Hippocampal formation (tissue), 2 donors: Measurements from ENCODE around the gene HDAC6.
"Not testable (repeated sequence)": the region's sequence is repeated elsewhere in the genome, so short reads cannot be mapped to it uniquely, and the experiment has no call there.

Experiments used
- DNase-seq, 2 donors: peaks; one replicate each; lab custom pipeline; 2025; lab: John Stamatoyannopoulos, UW

HDAC6 gene

GRCh38 chrX:48789366-48790220, 12.3 kb upstream of the HDAC6 start:
- no peak for DNase-seq

GRCh38 chrX:48790477-48790876, 11.4 kb upstream of the HDAC6 start:
- DNase-seq: no peak

GRCh38 chrX:48791063-48791820, 10.6 kb upstream of the HDAC6 start:
- no peak for DNase-seq

- no peak for DNase-seq
These were observed 9.6 kb upstream of the HDAC6 start for GRCh38 chrX:48792219-48792618.

GRCh38 chrX:48793935-48794334, 7.9 kb upstream of the HDAC6 start:
- no peak for DNase-seq

GRCh38 chrX:48794340-48794910, 7.4 kb upstream of the HDAC6 start:
- no peak for DNase-seq

GRCh38 chrX:48794911-48795515, 6.9 kb upstream of the HDAC6 start:
- DNase-seq: no peak

GRCh38 chrX:48798318-48798717, 3.5 kb upstream of the HDAC6 start:
- DNase-seq: no peak

GRCh38 chrX:48800574-48801279, 1.1 kb upstream of the HDAC6 start:
- DNase-seq: no peak

- no peak for DNase-seq
These were observed 430 bp downstream of the HDAC6 start for GRCh38 chrX:48802089-48802904.

- no peak for DNase-seq
These were observed 986 bp downstream of the HDAC6 start for GRCh38 chrX:48802905-48803200.

- no peak for DNase-seq
These were observed 4.2 kb downstream of the HDAC6 start for GRCh38 chrX:48806081-48806480.

GRCh38 chrX:48813644-48814043, 11.8 kb downstream of the HDAC6 start:
- DNase-seq: no peak

- DNase-seq: no peak
These were observed 12.9 kb downstream of the HDAC6 start for GRCh38 chrX:48814722-48815121.

- no peak for DNase-seq
These were observed 13.4 kb downstream of the HDAC6 start for GRCh38 chrX:48815266-48815665.

- DNase-seq: no peak
These were observed 14.3 kb downstream of the HDAC6 start for GRCh38 chrX:48816014-48816810.

- no peak for DNase-seq
These were observed 16.2 kb downstream of the HDAC6 start for GRCh38 chrX:48818098-48818497.

- no peak for DNase-seq
These were observed 17.0 kb downstream of the HDAC6 start for GRCh38 chrX:48818866-48819265.

- not testable (repeated sequence) for DNase-seq
These were observed 17.5 kb downstream of the HDAC6 start for GRCh38 chrX:48819394-48819793.

- no peak for DNase-seq
These were observed 21.2 kb downstream of the HDAC6 start for GRCh38 chrX:48823053-48823452.
